SK-N-SH (cell line): ENCODE measurements around the gene SYT1. TPM values are rescaled to one million over a fixed set of nuclear protein-coding genes. Genes with fewer than 3 reads are reported as not detected.

Experiments
- CTCF ChIA-PET: fragments of 300-600, 350-600 bp; formaldehyde crosslinking; extraction: SDS; loops from one replicate; lab custom pipeline; 2021; lab: Yijun Ruan, JAX
- POLR2A ChIA-PET: fragments of 350-600 bp; sonication (Branson Sonifier 250); formaldehyde crosslinking; extraction: SDS; loops from one replicate; lab custom pipeline; 2020; ENCODE audit warnings: antibody characterized with exemption, inconsistent platforms; lab: Yijun Ruan, JAX
- DNase-seq: peaks from one replicate; pipeline ENCODE4 v3.0.0; 2012
- H2AFZ ChIP-seq: fragments of 200-600 bp; sonication (generic); 2 replicates; pipeline ENCODE4 v1.8.1; 2016; ENCODE audit warnings: antibody characterized with exemption, mild to moderate bottlenecking, low read depth
- H3F3A ChIP-seq: fragments of 200-600 bp; sonication (generic); replicated peaks from 2 replicates; pipeline ENCODE3; 2016; ENCODE audit warnings: antibody characterized with exemption, mild to moderate bottlenecking; ENCODE audit not compliant: insufficient read depth
- H3K27ac ChIP-seq, 2 experiments: fragments of 200-500 bp in 1 of 2; fragments of 200-600 bp in 1 of 2; sonication (Bioruptor generic) in 1 of 2; sonication (generic), shearing (Covaris generic) in 1 of 2; 2 replicates each; pipeline versions ENCODE4 v1.5.1 to v1.6.1; 2014 to 2016; ENCODE audit warnings: low read depth in 2 of 2, inconsistent platforms in 1 of 2, low read length in 1 of 2, mild to moderate bottlenecking in 1 of 2, mixed read lengths in 1 of 2
- H3K27me3 ChIP-seq: fragments of 200-600 bp; sonication (generic), shearing (Covaris generic); 2 replicates; pipeline ENCODE4 v1.6.1; 2016; ENCODE audit warnings: mixed run types; ENCODE audit not compliant: insufficient read depth
- H3K36me3 ChIP-seq, 2 experiments: fragments of 200-500 bp in 1 of 2; fragments of 200-600 bp in 1 of 2; sonication (Bioruptor generic) in 1 of 2; sonication (generic) in 1 of 2; replicated peaks in 1 of 2; 2 replicates each; pipeline versions ENCODE3 to v1.5.1; 2014 to 2016; ENCODE audit warnings: low read length in 1 of 2, mild to moderate bottlenecking in 1 of 2; ENCODE audit not compliant: insufficient read depth in 2 of 2, control insufficient read depth in 1 of 2
- H3K4me1 ChIP-seq, 2 experiments: fragments of 200-500 bp in 1 of 2; fragments of 200-600 bp in 1 of 2; sonication (Bioruptor generic) in 1 of 2; sonication (generic), shearing (Covaris generic) in 1 of 2; 2 replicates each; pipeline versions ENCODE4 v1.5.1 to v1.6.1; 2014 to 2016; ENCODE audit warnings: low read depth in 1 of 2, low read length in 1 of 2, mixed run types in 1 of 2; ENCODE audit not compliant: insufficient read depth in 2 of 2, control insufficient read depth in 1 of 2
- H3K4me2 ChIP-seq: fragments of 200-600 bp; sonication (generic), shearing (Covaris generic); 2 replicates; pipeline ENCODE4 v1.6.1; 2017; ENCODE audit warnings: mixed run types
- H3K4me3 ChIP-seq, 2 experiments: fragments of 200-500 bp in 1 of 2; fragments of 200-600 bp in 1 of 2; sonication (Bioruptor generic) in 1 of 2; sonication (generic), shearing (Covaris generic) in 1 of 2; 2 replicates each; pipeline versions ENCODE4 v1.5.1 to v1.8.1; 2014 to 2016; ENCODE audit warnings: low read depth in 2 of 2, inconsistent platforms in 1 of 2, low read length in 1 of 2, mild to moderate bottlenecking in 1 of 2, mixed read lengths in 1 of 2, moderate library complexity in 1 of 2
- H3K79me2 ChIP-seq: fragments of 200-600 bp; sonication (generic); 2 replicates; pipeline ENCODE4 v1.8.1; 2017; ENCODE audit warnings: mild to moderate bottlenecking; ENCODE audit not compliant: insufficient read depth
- H3K9ac ChIP-seq: fragments of 200-600 bp; sonication (generic); 2 replicates; pipeline ENCODE4 v1.6.1; 2017; ENCODE audit warnings: mixed run types
- H3K9me2 ChIP-seq: fragments of 200-600 bp; sonication (generic); 2 replicates; pipeline ENCODE4 v1.6.1; 2017; ENCODE audit warnings: mixed run types
- H3K9me3 ChIP-seq: fragments of 200-600 bp; sonication (generic); 2 replicates; pipeline ENCODE4 v1.6.1; 2017; ENCODE audit warnings: mixed run types, mild to moderate bottlenecking, moderate library complexity
- H4K20me1 ChIP-seq: fragments of 200-600 bp; sonication (generic); 2 replicates; pipeline ENCODE4 v1.6.1; 2017; ENCODE audit warnings: mild to moderate bottlenecking, mixed run types; ENCODE audit not compliant: insufficient read depth
- CTCF ChIP-seq: fragments of 200-600 bp; sonication (generic); IDR thresholded peaks from 2 replicates; pipeline ENCODE4 v1.6.1; 2017; ENCODE audit warnings: antibody characterized with exemption, mild to moderate bottlenecking, moderate library complexity
- EZH2phosphoT487 ChIP-seq: fragments of 200-600 bp; sonication (generic); IDR thresholded peaks from 2 replicates; pipeline ENCODE4 v1.6.1; 2017; ENCODE audit warnings: low read depth, mixed run types, mild to moderate bottlenecking, antibody characterized with exemption, moderate library complexity, borderline replicate concordance
- FOXM1 ChIP-seq: IDR thresholded peaks from 2 replicates; pipeline ENCODE4 v1.4.0; 2012; ENCODE audit warnings: low read depth, mild to moderate bottlenecking
- GABPA ChIP-seq: IDR thresholded peaks from 2 replicates; pipeline ENCODE4 v1.4.0; 2012; ENCODE audit warnings: low read depth, mild to moderate bottlenecking
- GATA2 ChIP-seq: sonication (generic); formaldehyde crosslinking; IDR thresholded peaks from 2 replicates; pipeline ENCODE4 v1.5.0; 2020; ENCODE audit warnings: mild to moderate bottlenecking, missing genetic modification reagents
- IRF3 ChIP-seq: fragments of 150-350 bp; IDR thresholded peaks from 2 replicates; pipeline ENCODE4 v1.6.1; 2016; ENCODE audit warnings: mild to moderate bottlenecking, low read depth, low read length
- MAX ChIP-seq: IDR thresholded peaks from 2 replicates; pipeline ENCODE4 v1.4.0; 2012; ENCODE audit warnings: low read depth
- MEF2A ChIP-seq: IDR thresholded peaks from 2 replicates; pipeline ENCODE4 v1.4.0; 2012; ENCODE audit warnings: low read depth, borderline replicate concordance
- NFIC ChIP-seq: IDR thresholded peaks from 2 replicates; pipeline ENCODE4 v1.4.0; 2012; ENCODE audit warnings: borderline replicate concordance
- NRF1 ChIP-seq: IDR thresholded peaks from 2 replicates; pipeline ENCODE4 v1.6.1; 2012; ENCODE audit warnings: low read depth, mild to moderate bottlenecking, low read length
- POLR2AphosphoS5 ChIP-seq: IDR thresholded peaks from 2 replicates; pipeline ENCODE4 v1.6.1; 2012; ENCODE audit warnings: low read depth, low read length
- RFX5 ChIP-seq: IDR thresholded peaks from 2 replicates; pipeline ENCODE4 v1.6.1; 2012; ENCODE audit warnings: mild to moderate bottlenecking, improper control_type of control experiment, low read length
- RXRA ChIP-seq: IDR thresholded peaks from 2 replicates; pipeline ENCODE4 v1.4.0; 2012; ENCODE audit warnings: low read depth, mild to moderate bottlenecking, borderline replicate concordance
- SIN3A ChIP-seq: IDR thresholded peaks from 2 replicates; pipeline ENCODE4 v1.6.1; 2012; ENCODE audit warnings: low read depth, mild to moderate bottlenecking, low read length, moderate library complexity, borderline replicate concordance
- SMC3 ChIP-seq: IDR thresholded peaks from 2 replicates; pipeline ENCODE4 v1.6.1; 2012; ENCODE audit warnings: low read depth, low read length, improper control_type of control experiment
- TAF1 ChIP-seq: IDR thresholded peaks from 2 replicates; pipeline ENCODE4 v1.6.1; 2012; ENCODE audit warnings: low read depth, mild to moderate bottlenecking, low read length, moderate library complexity, borderline replicate concordance
- TCF12 ChIP-seq: IDR thresholded peaks from 2 replicates; pipeline ENCODE4 v1.4.0; 2012
- USF2 ChIP-seq: fragments of 150-350 bp; IDR thresholded peaks from 2 replicates; pipeline ENCODE4 v1.6.1; 2017; ENCODE audit warnings: antibody characterized with exemption, low read length, low read depth, borderline replicate concordance
- YY1 ChIP-seq: IDR thresholded peaks from 2 replicates; pipeline ENCODE4 v1.4.0; 2012; ENCODE audit warnings: low read depth, mild to moderate bottlenecking
- WGBS: methylation state at CpG from one replicate; pipeline ENCODE4 v1.1.6; 2017; ENCODE audit warnings: low lambda C conversion rate; 5-methylcytosine and 5-hydroxymethylcytosine counted together
- polyA plus RNA-seq, 3 experiments: library from polyadenylated mRNA; depleted of rRNA; stranded (reverse); fragments of >200 nt; gene quantifications; 2 replicates each; pipeline ENCODE4 v1.2.3, GENCODE V29; 2012

The SYT1 gene
- polyA plus RNA-seq, 1 of the 3 experiments (the other 2 are of a cell fraction), result 12.7 TPM

- TF ChIP-seq MAX (no peak), NFIC (no peak)
Observed at GRCh38 chr12:79298506-79298905, 433.9 kb downstream of the SYT1 start (continued).

- Histone ChIP-seq H3K4me2 (no peak overlapping the region), H3K9ac (no peak overlapping the region), H2AFZ (no peak overlapping the region), H3K36me3 (peaks cover 22 to 41% of the 10 kb centered on the region in 2 experiments), H3K4me3 (no peak overlapping the region), H3K79me2 (no peaks in the 10 kb centered on the region), H3K27ac (peak overlapping the region in 1 of 2 experiments; percentile 22; a peak in 2 of 4 replicates), H3F3A (peaks cover 3% of the 10 kb centered on the region), H3K9me2 (no peaks in the 10 kb centered on the region), H3K9me3 (no peaks in the 10 kb centered on the region), H4K20me1 (no peaks in the 10 kb centered on the region; the same call in 1 of the 2 replicates), H3K27me3 (no peaks in the 10 kb centered on the region), H3K4me1 (peaks cover 14% of the 10 kb centered on the region in 2 experiments; a peak in 2 of 4 replicates)
- whole genome bisulfite sequencing, result 70% methylated on average over 5 of the region's 5 CpGs
- DNase-seq, result no peak
- CTCF ChIA-PET, result interaction anchor here (1.0 kb wide), 1 partner anchor 116 kb away, joined by 3 read pairs; no protein-coding TSS in a partner anchor
- TF ChIP-seq POLR2AphosphoS5 (no peak), FOXM1 (no peak), EZH2phosphoT487 (no peak), SMC3 (no peak), YY1 (no peak), MAX (no peak), MEF2A (no peak)
- POLR2A ChIA-PET, result no interaction called here
Observed at GRCh38 chr12:79299447-79300198, 435.0 kb downstream of the SYT1 start.

- ChIA-PET POLR2A (no interaction called here), CTCF (interaction anchor here (1.0 kb wide), 1 partner anchor 117 kb away, joined by 3 read pairs; no protein-coding TSS in a partner anchor)
- Histone ChIP-seq H3K27ac (no peak overlapping the region), H3K4me1 (peaks cover 10 to 11% of the 10 kb centered on the region in 2 experiments; a peak in 2 of 4 replicates), H3K9me3 (no peaks in the 10 kb centered on the region), H2AFZ (no peak overlapping the region), H3K9ac (no peak overlapping the region), H4K20me1 (no peaks in the 10 kb centered on the region; the same call in 1 of the 2 replicates), H3K36me3 (peaks cover 22 to 41% of the 10 kb centered on the region in 2 experiments), H3K4me3 (no peak overlapping the region), H3K79me2 (no peaks in the 10 kb centered on the region), H3K9me2 (no peaks in the 10 kb centered on the region), H3K27me3 (no peaks in the 10 kb centered on the region), H3K4me2 (no peak overlapping the region), H3F3A (peaks cover 3% of the 10 kb centered on the region)
- no peak for DNase-seq
- TF ChIP-seq IRF3 (no peak), GATA2 (CRISPR knock-in tag) (no peak), SMC3 (no peak), RXRA (no peak), USF2 (no peak), SIN3A (no peak), POLR2AphosphoS5 (no peak), NRF1 (no peak), TAF1 (no peak), TCF12 (no peak), RFX5 (no peak), GABPA (no peak), CTCF (no peak)
- WGBS, result 83% methylated on average over 5 of the region's 5 CpGs
Observed at GRCh38 chr12:79300199-79300568, 435.6 kb downstream of the SYT1 start.
